Ramos (cell line): ENCODE measurements around the gene PEX10.

Experiments
- in situ Hi-C: fragments of 300-500 bp; cut with MboI; formaldehyde crosslinking; loops from one replicate; pipeline ENCODE4 v1.14.3; 2022; ENCODE audit warnings: low sequenced_read_pairs; ENCODE audit not compliant: unreplicated experiment

Gene PEX10

GRCh38 chr1:2407166-2407990 lies 5.0 kb downstream of the PEX10 start:
- in situ Hi-C loops = loop anchor here (25.0 kb wide), 1 partner anchor 380 kb away; no protein-coding TSS in a partner anchor

GRCh38 chr1:2406451-2407041 lies 5.8 kb downstream of the PEX10 start:
- in situ Hi-C loops = loop anchor here (25.0 kb wide), 1 partner anchor 381 kb away; no protein-coding TSS in a partner anchor

- in situ Hi-C loops = loop anchor here (25.0 kb wide), 1 partner anchor 382 kb away; no protein-coding TSS in a partner anchor
Observed at GRCh38 chr1:2405588-2406295, 6.6 kb downstream of the PEX10 start.

GRCh38 chr1:2404890-2405511 lies 7.4 kb downstream of the PEX10 start:
- in situ Hi-C loops = loop anchor here (25.0 kb wide), 1 partner anchor 382 kb away; no protein-coding TSS in a partner anchor

GRCh38 chr1:2404142-2404889 lies 8.0 kb downstream of the PEX10 start:
- in situ Hi-C loops = loop anchor here (25.0 kb wide), 1 partner anchor 383 kb away; no protein-coding TSS in a partner anchor

GRCh38 chr1:2403273-2403672 lies 9.1 kb downstream of the PEX10 start:
- in situ Hi-C loops = loop anchor here (25.0 kb wide), 1 partner anchor 384 kb away; no protein-coding TSS in a partner anchor

GRCh38 chr1:2402420-2402819 lies 9.9 kb downstream of the PEX10 start:
- in situ Hi-C loops = loop anchor here (25.0 kb wide), 1 partner anchor 385 kb away; no protein-coding TSS in a partner anchor

GRCh38 chr1:2400950-2401649 lies 11.3 kb downstream of the PEX10 start:
- in situ Hi-C loops = loop anchor here (25.0 kb wide), 1 partner anchor 386 kb away; no protein-coding TSS in a partner anchor

- in situ Hi-C loops = loop anchor here (25.0 kb wide), 1 partner anchor 387 kb away; no protein-coding TSS in a partner anchor
Observed at GRCh38 chr1:2400576-2400909, 11.8 kb downstream of the PEX10 start.

GRCh38 chr1:2399890-2400575 lies 12.3 kb downstream of the PEX10 start:
- in situ Hi-C loops = loop anchor here (25.0 kb wide), 2 partner anchors 387 to 788 kb away; partner anchors contain the start of genes FNDC10 and MIB2

GRCh38 chr1:2398871-2399270 lies 13.5 kb downstream of the PEX10 start:
- in situ Hi-C loops = loop anchor here (25.0 kb wide), 1 partner anchor 787 kb away; the partner anchor contains the start of genes FNDC10 and MIB2

- in situ Hi-C loops = loop anchor here (25.0 kb wide), 1 partner anchor 785 kb away; the partner anchor contains the start of genes FNDC10 and MIB2
Observed at GRCh38 chr1:2397007-2397679, 15.2 kb downstream of the PEX10 start.

- in situ Hi-C loops = loop anchor here (25.0 kb wide), 1 partner anchor 784 kb away; the partner anchor contains the start of genes FNDC10 and MIB2
Observed at GRCh38 chr1:2396476-2396875, 15.9 kb downstream of the PEX10 start.

GRCh38 chr1:2396059-2396458 lies 16.3 kb downstream of the PEX10 start:
- in situ Hi-C loops = loop anchor here (25.0 kb wide), 1 partner anchor 784 kb away; the partner anchor contains the start of genes FNDC10 and MIB2

- in situ Hi-C loops = loop anchor here (25.0 kb wide), 1 partner anchor 783 kb away; the partner anchor contains the start of genes FNDC10 and MIB2
Observed at GRCh38 chr1:2395245-2395644, 17.1 kb downstream of the PEX10 start.

- in situ Hi-C loops = loop anchor here (25.0 kb wide), 1 partner anchor 782 kb away; the partner anchor contains the start of genes FNDC10 and MIB2
Observed at GRCh38 chr1:2394761-2395160, 17.6 kb downstream of the PEX10 start.

- in situ Hi-C loops = loop anchor here (25.0 kb wide), 1 partner anchor 782 kb away; the partner anchor contains the start of genes FNDC10 and MIB2
Observed at GRCh38 chr1:2394220-2394619, 18.1 kb downstream of the PEX10 start.
